Right cardiac atrium (tissue), 5 donors: ENCODE results near the gene PAMR1. TPM values are rescaled to one million over a fixed set of nuclear protein-coding genes. Genes with fewer than 3 reads are reported as not detected.

ENCODE experiments used
- ATAC-seq, 2 donors: fragments of 200-7000 bp; cut with Tn5 transposase; one replicate each; pipeline versions ENCODE4 v1.8.0 to v1.9.1; 2020; ENCODE audit warnings: moderate library complexity in 2 of 2, mild to moderate bottlenecking in 1 of 2
- DNase-seq, 3 donors: peaks; one replicate each; pipeline ENCODE4 v3.0.0-alpha.2; 2020
- H3K27ac ChIP-seq: one replicate; pipeline ENCODE4 v1.5.1; 2013; ENCODE audit warnings: mild to moderate bottlenecking, low read length, control low read depth, moderate library complexity
- H3K27me3 ChIP-seq: one replicate; pipeline ENCODE4 v1.6.1; 2013; ENCODE audit not compliant: control insufficient read depth, insufficient read depth
- H3K4me1 ChIP-seq: one replicate; pipeline ENCODE4 v1.6.1; 2013; ENCODE audit warnings: low read length; ENCODE audit not compliant: control insufficient read depth, insufficient read depth
- H3K4me3 ChIP-seq: one replicate; pipeline ENCODE4 v1.5.1; 2013; ENCODE audit warnings: low read length, control low read depth
- H3K9me3 ChIP-seq: one replicate; pipeline ENCODE4 v1.6.1; 2013; ENCODE audit warnings: low read length; ENCODE audit not compliant: control insufficient read depth
- WGBS: extraction: QIAGEN DNeasy Blood & Tissue Kit; methylation state at CpG from one replicate; pipeline ENCODE4 v1.1.7; 2013; 5-methylcytosine and 5-hydroxymethylcytosine counted together
- intact Hi-C, 4 donors: fragments of 100-400 bp; cut with DNase I; formaldehyde crosslinking; loops; one replicate each; pipeline versions ENCODE4 v1.11.0 to v1.14.0; 2022 to 2023
- polyA plus RNA-seq: library from polyadenylated mRNA; stranded (reverse); fragments of 200-250 nt; gene quantifications from one replicate; pipeline ENCODE4 v1.2.3, GENCODE V29; 2013
- total RNA-seq, 4 donors: library from RNA; stranded (reverse); fragmentation: NEBNext Ultra II Directional; extraction: Animal tissue kit (Norgen Biotek cat#: 25700); gene quantifications; one replicate each; pipeline ENCODE4 v1.2.1, GENCODE V29; 2021
- donor health status: healthy with polysubstance abuse.
- donor health status: DM: no; HTN: yes; CAD: no.
- donor health status: DM: no; HTN: no; CAD: no.
- donor health status: DM: no; HTN: yes; CAD: no; lungs with severe emphysema.
- donor health status: DM: yes; HTN: yes; CAD: no.

The PAMR1 gene
- total and polyA plus RNA-seq, 5 donors: 5.7 to 23.6 (median 8.6) TPM

- no peak for ATAC-seq
- Histone ChIP-seq H3K27ac (no peak overlapping the region), H3K9me3 (no peaks in the 10 kb centered on the region), H3K4me1 (no peaks in the 10 kb centered on the region), H3K4me3 (no peak overlapping the region), H3K27me3 (no peaks in the 10 kb centered on the region)
- WGBS: 81% methylated on average over 9 of the region's 9 CpGs
- no peak for DNase-seq
- intact Hi-C loops: loop anchor here in 1 of 4 donors (10.0 kb wide), 1 partner anchor 818 kb away; no protein-coding TSS in a partner anchor
Observed at GRCh38 chr11:35402751-35403660, 122.4 kb downstream of the PAMR1 start.

- Histone ChIP-seq H3K9me3 (no peaks in the 10 kb centered on the region), H3K4me1 (no peaks in the 10 kb centered on the region), H3K27me3 (no peaks in the 10 kb centered on the region), H3K4me3 (no peak overlapping the region), H3K27ac (no peak overlapping the region)
- ATAC-seq (no peak), DNase-seq (no peak)
- WGBS: 38% methylated on average over 1 of the region's 1 CpG
- intact Hi-C loops: loop anchor here in 3 of 4 donors (10.0 kb wide), 3 partner anchors 404 to 824 kb away; no protein-coding TSS in a partner anchor
Observed at GRCh38 chr11:35398881-35399280, 126.5 kb downstream of the PAMR1 start.

- Histone ChIP-seq H3K4me3 (no peak overlapping the region), H3K27ac (no peak overlapping the region), H3K4me1 (no peaks in the 10 kb centered on the region), H3K9me3 (no peaks in the 10 kb centered on the region), H3K27me3 (no peaks in the 10 kb centered on the region)
- no peak for DNase-seq
- 88% methylated on average over 5 of the region's 5 CpGs for WGBS
- no peak for ATAC-seq
- intact Hi-C loops: loop anchor here (5.0 to 10.0 kb wide), 5 partner anchors 400 to 820 kb away; no protein-coding TSS in a partner anchor
Observed at GRCh38 chr11:35394941-35395340, 130.5 kb downstream of the PAMR1 start.

- DNase-seq: no peak
- no peaks in the 10 kb centered on the region for H3K9me3 ChIP-seq
- H3K27me3 ChIP-seq: no peaks in the 10 kb centered on the region
- no peak overlapping the region for H3K27ac ChIP-seq
- intact Hi-C loops: loop anchor here (5.0 to 10.0 kb wide), 5 partner anchors 398 to 818 kb away; no protein-coding TSS in a partner anchor
- H3K4me1 ChIP-seq: no peaks in the 10 kb centered on the region
- no peak overlapping the region for H3K4me3 ChIP-seq
- WGBS: 66% methylated on average over 4 of the region's 4 CpGs
- ATAC-seq: no peak
Observed at GRCh38 chr11:35393098-35393497, 132.3 kb downstream of the PAMR1 start.

GRCh38 chr11:35391922-35392688, 133.3 kb downstream of the PAMR1 start:
- ATAC-seq: peak; percentile 87 to 95
- intact Hi-C loops: loop anchor here (5.0 to 10.0 kb wide), 5 partner anchors 397 to 817 kb away; no protein-coding TSS in a partner anchor
- 22% methylated on average over 13 of the region's 13 CpGs for WGBS
- Histone ChIP-seq H3K27ac (no peak overlapping the region), H3K4me1 (no peaks in the 10 kb centered on the region), H3K27me3 (no peaks in the 10 kb centered on the region), H3K9me3 (no peaks in the 10 kb centered on the region), H3K4me3 (no peak overlapping the region)
- peak; percentile 85 to 93 (median 88) for DNase-seq

- no peaks in the 10 kb centered on the region for H3K27me3 ChIP-seq
- intact Hi-C loops: loop anchor here (5.0 to 10.0 kb wide), 5 partner anchors 396 to 816 kb away; no protein-coding TSS in a partner anchor
- ATAC-seq: peak in 1 of 2 donors; percentile 23
- no peak for DNase-seq
- no peaks in the 10 kb centered on the region for H3K4me1 ChIP-seq
- H3K4me3 ChIP-seq: no peak overlapping the region
- H3K27ac ChIP-seq: no peak overlapping the region
- WGBS: 90% methylated on average over 13 of the region's 13 CpGs
- H3K9me3 ChIP-seq: no peaks in the 10 kb centered on the region
Observed at GRCh38 chr11:35390737-35391682, 134.4 kb downstream of the PAMR1 start.

GRCh38 chr11:35389897-35390465, 135.4 kb downstream of the PAMR1 start:
- Histone ChIP-seq H3K9me3 (no peaks in the 10 kb centered on the region), H3K4me3 (no peak overlapping the region), H3K4me1 (no peaks in the 10 kb centered on the region), H3K27me3 (no peaks in the 10 kb centered on the region), H3K27ac (no peak overlapping the region)
- ATAC-seq (no peak), DNase-seq (no peak)
- 78% methylated on average over 6 of the region's 6 CpGs for WGBS
- intact Hi-C loops: loop anchor here (5.0 to 10.0 kb wide), 7 partner anchors 145 to 815 kb away; no protein-coding TSS in a partner anchor

GRCh38 chr11:35389112-35389511, 136.3 kb downstream of the PAMR1 start:
- WGBS: 92% methylated on average over 1 of the region's 1 CpG
- intact Hi-C loops: loop anchor here in 2 of 4 donors (10.0 kb wide), 2 partner anchors 144 to 384 kb away; no protein-coding TSS in a partner anchor

GRCh38 chr11:35388061-35388460, 137.4 kb downstream of the PAMR1 start:
- Histone ChIP-seq H3K27ac (no peak overlapping the region), H3K4me1 (no peaks in the 10 kb centered on the region), H3K9me3 (no peaks in the 10 kb centered on the region), H3K27me3 (no peaks in the 10 kb centered on the region), H3K4me3 (no peak overlapping the region)
- 89% methylated on average over 5 of the region's 5 CpGs for WGBS
- ATAC-seq (no peak), DNase-seq (no peak)
- intact Hi-C loops: loop anchor here in 2 of 4 donors (10.0 kb wide), 2 partner anchors 143 to 383 kb away; no protein-coding TSS in a partner anchor

More at GRCh38 chr11:35389112-35389511, 136.3 kb downstream of the PAMR1 start:
- Histone ChIP-seq H3K27ac (no peak overlapping the region), H3K4me1 (no peaks in the 10 kb centered on the region), H3K4me3 (no peak overlapping the region), H3K9me3 (no peaks in the 10 kb centered on the region), H3K27me3 (no peaks in the 10 kb centered on the region)
- ATAC-seq: no peak
- DNase-seq: no peak
